GM19455 (cell line): Measurements from ENCODE around the gene CYP27C1.

ENCODE experiments used
- ATAC-seq: cut with Tn5 transposase; IDR thresholded peaks from one replicate; pipeline ENCODE4 v1.9.1; 2021; ENCODE audit not compliant: unreplicated experiment

CYP27C1 gene

DNA sequence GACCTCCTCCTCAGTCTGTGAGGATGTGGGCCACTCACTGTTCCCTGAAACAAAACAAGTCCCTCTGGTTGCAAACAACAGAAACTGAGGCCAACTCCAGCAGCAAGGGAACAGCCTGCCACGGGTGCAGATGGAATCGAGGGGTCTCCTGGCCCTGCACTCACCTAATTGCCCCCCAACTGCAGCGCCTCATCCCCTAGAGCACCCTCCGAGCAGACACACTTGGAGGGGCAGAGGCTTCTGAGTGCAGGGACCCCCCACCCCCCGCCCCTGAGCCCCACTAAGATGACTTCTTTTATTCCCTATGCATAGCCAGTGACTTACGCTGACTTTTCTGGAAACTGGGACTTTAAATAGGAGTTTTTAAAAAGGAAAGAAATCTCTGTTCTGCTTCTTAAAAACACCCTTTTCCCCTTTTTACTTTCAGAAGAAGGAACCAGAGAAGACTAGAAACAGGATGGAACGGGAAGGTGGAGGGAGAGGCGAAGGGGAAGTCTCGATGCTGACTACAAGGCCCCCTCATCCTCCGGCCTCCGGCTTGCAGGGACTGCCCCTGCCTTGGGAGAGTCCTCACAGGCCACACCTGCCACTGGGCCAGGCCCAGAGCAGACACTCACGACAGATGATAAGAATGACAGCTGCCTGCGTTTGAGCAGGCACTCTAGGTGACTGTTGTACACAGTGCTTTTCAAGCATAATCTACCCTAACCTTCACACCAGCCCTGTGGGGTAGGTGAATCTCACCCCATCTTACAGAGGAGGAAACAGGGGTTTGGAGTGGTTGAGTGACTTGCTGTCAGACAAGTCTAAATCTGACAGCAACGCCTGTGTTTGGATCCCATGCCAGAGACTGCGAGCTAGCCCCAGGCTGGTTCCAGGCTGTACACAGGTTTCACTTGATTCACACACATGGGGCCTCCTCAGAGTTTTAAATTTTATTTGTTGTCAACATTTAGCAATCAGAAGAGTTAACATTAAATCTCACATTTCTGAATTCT is 85.0 kb downstream of the CYP27C1 start:
- no peak for ATAC-seq

DNA sequence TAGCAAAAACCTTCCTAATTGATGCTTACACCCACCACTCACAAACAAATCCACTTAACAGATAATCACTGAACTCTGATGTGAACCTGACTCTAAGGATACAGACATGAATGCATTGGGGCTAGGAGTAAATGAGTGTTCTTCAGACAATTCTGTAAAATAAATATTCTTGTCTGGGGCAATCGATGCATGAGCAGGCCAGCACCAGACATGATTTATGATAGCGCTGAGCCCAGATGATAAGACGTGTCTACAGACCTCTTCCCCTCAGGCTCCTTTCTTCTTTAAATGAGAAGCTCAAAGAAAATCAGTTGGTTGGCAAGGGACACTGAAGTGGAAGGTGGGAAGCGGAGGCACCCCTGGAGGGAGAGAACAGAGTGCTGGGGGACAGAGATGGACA is 85.9 kb downstream of the CYP27C1 start:
- no peak for ATAC-seq
